Measurements from ENCODE around the gene SH3D21.

DNA sequence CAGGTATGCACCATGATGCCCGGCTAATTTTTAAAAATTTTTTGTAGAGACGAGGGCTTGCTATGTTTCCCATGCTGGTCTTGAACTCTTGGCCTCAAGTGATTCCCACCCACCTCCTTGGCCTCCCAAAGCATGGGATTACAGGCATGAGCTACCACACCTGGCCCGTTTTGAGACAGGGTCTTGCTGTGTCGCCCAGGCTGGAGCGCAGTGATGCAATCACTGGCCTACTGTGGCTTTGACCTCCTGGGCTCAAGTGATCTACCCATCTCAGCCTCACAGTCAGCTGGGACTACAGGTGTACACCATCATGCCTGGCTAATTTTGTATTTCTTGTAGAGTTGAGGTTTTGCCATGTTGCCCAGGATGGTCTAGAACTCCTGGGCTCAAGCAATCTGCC, 7.5 kb upstream of the SH3D21 start:
- TF ChIP-seq ZNF37A (tag by site-specific recombination; IDR thresholded peaks at IDR 0.05) (no peak), BCL11A (tag by site-specific recombination; IDR thresholded peaks at IDR 0.05; ENCODE audit: low read depth) (no peak), ZNF341 (tag by site-specific recombination; IDR thresholded peaks at IDR 0.05; ENCODE audit: low read depth) (no peak), ZNF112 (tag by site-specific recombination; IDR thresholded peaks at IDR 0.05) (no peak), ZBTB8A (tag by site-specific recombination; IDR thresholded peaks at IDR 0.05) (no peak), ZNF830 (tag by site-specific recombination; IDR thresholded peaks at IDR 0.05; ENCODE audit: low read depth) (no peak), ZNF302 (tag by site-specific recombination; IDR thresholded peaks at IDR 0.05; ENCODE audit: low read depth) (no peak), ZNF776 (tag by site-specific recombination; IDR thresholded peaks at IDR 0.05; ENCODE audit: borderline replicate concordance) (no peak), MYNN (tag by site-specific recombination; IDR thresholded peaks at IDR 0.05; ENCODE audit: borderline replicate concordance) (no peak), TRIM28 (IDR thresholded peaks at IDR 0.05; ENCODE audit: borderline replicate concordance, low read length) (no peak), ZNF157 (tag by site-specific recombination; IDR thresholded peaks at IDR 0.05) (no peak), ZNF561 (tag by site-specific recombination; IDR thresholded peaks at IDR 0.05; ENCODE audit: borderline replicate concordance) (no peak), ATF2 (tag by site-specific recombination; IDR thresholded peaks at IDR 0.05; ENCODE audit: low read depth) (no peak)
- TF ChIP-seq, protein P1, sequence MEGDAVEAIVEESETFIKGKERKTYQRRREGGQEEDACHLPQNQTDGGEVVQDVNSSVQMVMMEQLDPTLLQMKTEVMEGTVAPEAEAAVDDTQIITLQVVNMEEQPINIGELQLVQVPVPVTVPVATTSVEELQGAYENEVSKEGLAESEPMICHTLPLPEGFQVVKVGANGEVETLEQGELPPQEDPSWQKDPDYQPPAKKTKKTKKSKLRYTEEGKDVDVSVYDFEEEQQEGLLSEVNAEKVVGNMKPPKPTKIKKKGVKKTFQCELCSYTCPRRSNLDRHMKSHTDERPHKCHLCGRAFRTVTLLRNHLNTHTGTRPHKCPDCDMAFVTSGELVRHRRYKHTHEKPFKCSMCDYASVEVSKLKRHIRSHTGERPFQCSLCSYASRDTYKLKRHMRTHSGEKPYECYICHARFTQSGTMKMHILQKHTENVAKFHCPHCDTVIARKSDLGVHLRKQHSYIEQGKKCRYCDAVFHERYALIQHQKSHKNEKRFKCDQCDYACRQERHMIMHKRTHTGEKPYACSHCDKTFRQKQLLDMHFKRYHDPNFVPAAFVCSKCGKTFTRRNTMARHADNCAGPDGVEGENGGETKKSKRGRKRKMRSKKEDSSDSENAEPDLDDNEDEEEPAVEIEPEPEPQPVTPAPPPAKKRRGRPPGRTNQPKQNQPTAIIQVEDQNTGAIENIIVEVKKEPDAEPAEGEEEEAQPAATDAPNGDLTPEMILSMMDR (tag by site-specific recombination; IDR thresholded peaks at IDR 0.05) = no peak

All from HEK293 (cell line).